Kidney epithelial cell (primary cell): ENCODE measurements around the gene FOXO6. TPM values are rescaled to one million over a fixed set of nuclear protein-coding genes. Genes with fewer than 3 reads are reported as not detected.
A peak's percentile ranks its signal among the peaks of the same experiment; 100 is the strongest.

Experiments
- DNase-seq: peaks from one replicate; pipeline ENCODE4 v3.0.0-alpha.2; 2010; ENCODE audit warnings: low read depth
- H3K27me3 ChIP-seq: 2 replicates; pipeline ENCODE4 v1.6.0; 2011; ENCODE audit warnings: low read length; ENCODE audit not compliant: control insufficient read depth, insufficient read depth
- H3K36me3 ChIP-seq: 2 replicates; pipeline ENCODE4 v1.5.1; 2011; ENCODE audit warnings: low read length; ENCODE audit not compliant: control insufficient read depth, insufficient read depth
- H3K4me3 ChIP-seq: 2 replicates; pipeline ENCODE4 v1.5.1; 2011; ENCODE audit warnings: low read depth, mild to moderate bottlenecking, control low read depth, low read length
- CTCF ChIP-seq: IDR thresholded peaks from 2 replicates; pipeline ENCODE4 v1.5.1; 2011; ENCODE audit warnings: mild to moderate bottlenecking, moderate library complexity, low read length, control low read depth, inconsistent platforms; ENCODE audit not compliant: insufficient read depth, poor library complexity, severe bottlenecking
- total RNA-seq: library from RNA; depleted of rRNA; stranded (reverse); fragments of >200 nt; gene quantifications from 2 replicates; pipeline ENCODE4 v1.2.3, GENCODE V29; 2015

Gene FOXO6
- total RNA-seq, 1 donor from 2014 or later: 0.67 TPM

GRCh38 chr1:41419584-41420295 is 58.5 kb downstream of the FOXO6 start:
- no peak for DNase-seq
- H3K27me3 ChIP-seq: no peaks in the 10 kb centered on the region
- no peak for TF ChIP-seq CTCF

GRCh38 chr1:41420351-41420750 is 59.1 kb downstream of the FOXO6 start:
- H3K27me3 ChIP-seq: no peaks in the 10 kb centered on the region
- TF ChIP-seq CTCF: no peak
- no peak overlapping the region for H3K4me3 ChIP-seq
- H3K36me3 ChIP-seq: no peaks in the 10 kb centered on the region
- no peak for DNase-seq

More at GRCh38 chr1:41419584-41420295, 58.5 kb downstream of the FOXO6 start:
- Histone ChIP-seq H3K4me3 (no peak overlapping the region), H3K36me3 (no peaks in the 10 kb centered on the region)

GRCh38 chr1:41420860-41421259 is 59.6 kb downstream of the FOXO6 start:
- no peak for TF ChIP-seq CTCF
- no peak for DNase-seq
- Histone ChIP-seq H3K4me3 (no peak overlapping the region), H3K36me3 (no peaks in the 10 kb centered on the region), H3K27me3 (no peaks in the 10 kb centered on the region)

GRCh38 chr1:41422306-41422705 is 61.1 kb downstream of the FOXO6 start:
- no peak for DNase-seq
- H3K4me3 ChIP-seq: no peak overlapping the region
- H3K36me3 ChIP-seq: no peaks in the 10 kb centered on the region
- TF ChIP-seq CTCF: no peak
- no peaks in the 10 kb centered on the region for H3K27me3 ChIP-seq

GRCh38 chr1:41423511-41424191 is 62.4 kb downstream of the FOXO6 start:
- Histone ChIP-seq H3K27me3 (peaks cover 2% of the 10 kb centered on the region), H3K4me3 (no peak overlapping the region), H3K36me3 (no peaks in the 10 kb centered on the region)
- TF ChIP-seq CTCF: peak; percentile 58
- DNase-seq: no peak

GRCh38 chr1:41424581-41425118 is 63.4 kb downstream of the FOXO6 start:
- peaks cover 2% of the 10 kb centered on the region for H3K27me3 ChIP-seq
- no peak for TF ChIP-seq CTCF

More at GRCh38 chr1:41424581-41425118, 63.4 kb downstream of the FOXO6 start:
- Histone ChIP-seq H3K36me3 (no peaks in the 10 kb centered on the region), H3K4me3 (no peak overlapping the region)
- DNase-seq: no peak
